RWPE2 (cell line): ENCODE results near the gene ZNF804A.

Source experiments
- ATAC-seq: fragments of 200-7000 bp; cut with Tn5 transposase; 3 replicates; pipeline ENCODE4 v1.9.1; 2021; ENCODE audit warnings: low read depth
- DNase-seq: peaks from one replicate; pipeline ENCODE4 v3.0.0-alpha.2; 2020; ENCODE audit warnings: low spot score
- H3K27ac ChIP-seq: fragments of 450-650 bp; 2 replicates; pipeline ENCODE4 v1.5.1; 2017; ENCODE audit warnings: mild to moderate bottlenecking; ENCODE audit not compliant: poor library complexity, severe bottlenecking
- H3K27me3 ChIP-seq: fragments of 250-450 bp; sonication (Bioruptor Pico); 2 replicates; pipeline ENCODE4 v1.5.1; 2021; ENCODE audit warnings: mild to moderate bottlenecking, moderate library complexity; ENCODE audit not compliant: insufficient read depth, poor library complexity, severe bottlenecking
- H3K36me3 ChIP-seq: fragments of 250-450 bp; sonication (Bioruptor Pico); 2 replicates; pipeline ENCODE4 v1.5.1; 2020; ENCODE audit warnings: low read depth, mild to moderate bottlenecking, moderate library complexity
- H3K4me1 ChIP-seq: fragments of 250-450 bp; sonication (Bioruptor Pico); 2 replicates; pipeline ENCODE4 v1.5.1; 2021; ENCODE audit warnings: mild to moderate bottlenecking, moderate library complexity; ENCODE audit not compliant: insufficient read depth, poor library complexity, severe bottlenecking
- H3K4me3 ChIP-seq: fragments of 250-450 bp; sonication (Bioruptor Pico); 2 replicates; pipeline ENCODE4 v1.5.1; 2021; ENCODE audit warnings: mild to moderate bottlenecking, moderate library complexity; ENCODE audit not compliant: severe bottlenecking
- H3K9me3 ChIP-seq: fragments of 250-450 bp; sonication (Bioruptor Pico); 2 replicates; pipeline ENCODE4 v1.5.1; 2021; ENCODE audit warnings: mild to moderate bottlenecking, moderate library complexity; ENCODE audit not compliant: severe bottlenecking
- TF ChIP-seq, protein P1 (sequence below): fragments of 450-650 bp; IDR thresholded peaks from one replicate; pipeline ENCODE4 v1.5.1; 2017; ENCODE audit warnings: mild to moderate bottlenecking, moderate library complexity; ENCODE audit not compliant: poor library complexity, severe bottlenecking

Gene ZNF804A

DNA sequence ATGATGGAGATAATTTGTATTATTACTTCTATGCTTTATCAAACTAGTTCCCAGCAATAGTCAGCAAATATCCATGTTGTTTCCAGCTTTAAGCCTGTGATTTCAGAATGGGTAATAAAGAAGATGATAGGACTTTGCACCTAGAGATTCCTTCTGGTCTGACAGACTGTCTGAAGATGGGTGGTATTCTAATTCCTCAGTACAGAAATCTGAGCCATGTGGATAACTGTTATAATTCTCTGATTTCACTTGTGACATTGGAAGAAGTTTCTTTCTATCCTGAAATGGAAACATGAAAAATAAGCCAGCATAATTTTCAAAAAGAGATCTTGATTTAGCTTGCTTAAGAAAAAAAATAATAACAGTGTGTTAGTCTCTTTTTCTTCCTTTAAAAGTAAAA, 130.1 kb downstream of the ZNF804A start:
- Histone ChIP-seq H3K27ac (no peak overlapping the region), H3K4me3 (no peak overlapping the region), H3K36me3 (no peaks in the 10 kb centered on the region), H3K9me3 (no peaks in the 10 kb centered on the region), H3K4me1 (no peaks in the 10 kb centered on the region), H3K27me3 (no peaks in the 10 kb centered on the region)
- no peak for DNase-seq
- TF ChIP-seq, protein P1, sequence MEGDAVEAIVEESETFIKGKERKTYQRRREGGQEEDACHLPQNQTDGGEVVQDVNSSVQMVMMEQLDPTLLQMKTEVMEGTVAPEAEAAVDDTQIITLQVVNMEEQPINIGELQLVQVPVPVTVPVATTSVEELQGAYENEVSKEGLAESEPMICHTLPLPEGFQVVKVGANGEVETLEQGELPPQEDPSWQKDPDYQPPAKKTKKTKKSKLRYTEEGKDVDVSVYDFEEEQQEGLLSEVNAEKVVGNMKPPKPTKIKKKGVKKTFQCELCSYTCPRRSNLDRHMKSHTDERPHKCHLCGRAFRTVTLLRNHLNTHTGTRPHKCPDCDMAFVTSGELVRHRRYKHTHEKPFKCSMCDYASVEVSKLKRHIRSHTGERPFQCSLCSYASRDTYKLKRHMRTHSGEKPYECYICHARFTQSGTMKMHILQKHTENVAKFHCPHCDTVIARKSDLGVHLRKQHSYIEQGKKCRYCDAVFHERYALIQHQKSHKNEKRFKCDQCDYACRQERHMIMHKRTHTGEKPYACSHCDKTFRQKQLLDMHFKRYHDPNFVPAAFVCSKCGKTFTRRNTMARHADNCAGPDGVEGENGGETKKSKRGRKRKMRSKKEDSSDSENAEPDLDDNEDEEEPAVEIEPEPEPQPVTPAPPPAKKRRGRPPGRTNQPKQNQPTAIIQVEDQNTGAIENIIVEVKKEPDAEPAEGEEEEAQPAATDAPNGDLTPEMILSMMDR, result no peak
- no peak for ATAC-seq

- Histone ChIP-seq H3K27ac (no peak overlapping the region), H3K27me3 (no peaks in the 10 kb centered on the region), H3K36me3 (no peaks in the 10 kb centered on the region), H3K4me1 (no peaks in the 10 kb centered on the region), H3K4me3 (no peak overlapping the region), H3K9me3 (no peaks in the 10 kb centered on the region)
- TF ChIP-seq, protein P1, result no peak
- DNase-seq (no peak), ATAC-seq (no peak; the same call in 2 of the 3 replicates)
Measured at GRCh38 chr2:184729581-184729980, 131.3 kb downstream of the ZNF804A start.

- no peaks in the 10 kb centered on the region for H3K9me3 ChIP-seq
- H3K27me3 ChIP-seq, result no peaks in the 10 kb centered on the region
- H3K4me3 ChIP-seq, result no peak overlapping the region
- H3K36me3 ChIP-seq, result no peaks in the 10 kb centered on the region
- TF ChIP-seq, protein P1, result no peak
- no peak overlapping the region for H3K27ac ChIP-seq
- ATAC-seq, result no peak
- H3K4me1 ChIP-seq, result no peaks in the 10 kb centered on the region
- no peak for DNase-seq
Measured at GRCh38 chr2:184730288-184730687, 132.0 kb downstream of the ZNF804A start.

- no peak for ATAC-seq
- H3K27me3 ChIP-seq, result no peaks in the 10 kb centered on the region
- no peaks in the 10 kb centered on the region for H3K4me1 ChIP-seq
- no peaks in the 10 kb centered on the region for H3K9me3 ChIP-seq
- H3K36me3 ChIP-seq, result no peaks in the 10 kb centered on the region
- TF ChIP-seq, protein P1, result no peak
- H3K4me3 ChIP-seq, result no peak overlapping the region
- no peak overlapping the region for H3K27ac ChIP-seq
- no peak for DNase-seq
Measured at GRCh38 chr2:184734338-184734737, 136.0 kb downstream of the ZNF804A start.

- TF ChIP-seq, protein P1, result no peak
- Histone ChIP-seq H3K27me3 (no peaks in the 10 kb centered on the region), H3K4me3 (no peak overlapping the region), H3K9me3 (no peaks in the 10 kb centered on the region), H3K4me1 (no peaks in the 10 kb centered on the region), H3K27ac (no peak overlapping the region), H3K36me3 (no peaks in the 10 kb centered on the region)
- no peak for ATAC-seq
- DNase-seq, result no peak
Measured at GRCh38 chr2:184735611-184736010, 137.3 kb downstream of the ZNF804A start.
